22Rv1 (cell line): ENCODE results near the gene SMARCAD1.

ENCODE experiments used
- CTCF ChIP-seq: fragments of 450-650 bp; IDR thresholded peaks from 2 replicates; pipeline ENCODE4 v1.5.1; 2017; ENCODE audit warnings: mild to moderate bottlenecking
- ZFX ChIP-seq: fragments of 450-650 bp; IDR thresholded peaks from 2 replicates; pipeline ENCODE4 v1.6.1; 2017; ENCODE audit warnings: antibody characterized with exemption, borderline replicate concordance

- TF ChIP-seq CTCF = no peak
- no peak for TF ChIP-seq ZFX
Observed at GRCh38 chr4:94168321-94168720, 39.3 kb upstream of the SMARCAD1 start.
